ENCODE results near the gene TEP1. TPM values are rescaled to one million over a fixed set of nuclear protein-coding genes. Genes with fewer than 3 reads are reported as not detected.

Gene TEP1
- total and polyA plus RNA-seq, 2 of the 8 experiments (the other 6 are each of a cell fraction or from before 2014, with no cell fraction given), result 6.9 to 10.7 TPM

GRCh38 chr14:20377171-20377570, 36.1 kb downstream of the TEP1 start:
- FAIRE-seq (no peak), DNase-seq (ENCODE audit: low read depth in 1 of 2, low spot score in 2 of 2) (no peak)
- Histone ChIP-seq H3K23me2 (ENCODE audit: low read depth, low read length) (no peaks in the 10 kb centered on the region; the same call in 1 of the 2 replicates), H3K27ac (ENCODE audit: low read depth, low read length) (no peak overlapping the region), H3K56ac (replicated peaks; ENCODE audit: insufficient read length, low read depth, low read length) (no peak overlapping the region), H3K9ac (replicated peaks in 1 of 4; ENCODE audit: extremely low read depth in 1 of 4, low read depth in 3 of 4, low read length in 3 of 4) (no peak overlapping the region), H2AFZ (ENCODE audit: low read length) (no peak overlapping the region), H2AK5ac (ENCODE audit: low read depth, low read length) (no peak overlapping the region), H4K5ac (ENCODE audit: insufficient read length, low read depth, low read length) (no peak overlapping the region), H2BK5ac (ENCODE audit: low read depth, low read length) (no peak overlapping the region), H3K4me1 (replicated peaks in 1 of 4; ENCODE audit: control insufficient read depth in 3 of 4, insufficient read depth in 4 of 4, low read length in 3 of 4) (no peaks in the 10 kb centered on the region), H2BK15ac (ENCODE audit: low read length) (no peak overlapping the region), H3K27me3 (replicated peaks in 1 of 4; ENCODE audit: control insufficient read depth in 3 of 4, extremely low read depth in 1 of 4, insufficient read depth in 3 of 4, low read length in 3 of 4) (no peaks in the 10 kb centered on the region), H3K18ac (ENCODE audit: extremely low read depth, low read length) (no peak overlapping the region), H3K23ac (ENCODE audit: insufficient read length) (no peak overlapping the region), H3K4ac (replicated peaks; ENCODE audit: insufficient read length, low read depth, low read length) (no peak overlapping the region), H4K8ac (ENCODE audit: extremely low read depth, insufficient read depth, low read length) (no peak overlapping the region), H3K14ac (ENCODE audit: insufficient read length) (no peak overlapping the region), H3K9me3 (ENCODE audit: insufficient read depth in 2 of 2, low read depth in 1 of 2, low read length in 1 of 2) (no peaks in the 10 kb centered on the region), H4K91ac (replicated peaks; ENCODE audit: insufficient read length, low read length) (no peak overlapping the region), H3K79me1 (ENCODE audit: low read depth, low read length) (no peaks in the 10 kb centered on the region), H4K20me1 (replicated peaks in 1 of 2; ENCODE audit: control insufficient read depth in 1 of 2, insufficient read depth in 2 of 2, low read length in 2 of 2) (peaks cover 2% of the 10 kb centered on the region in 2 experiments), H3K36me3 (ENCODE audit: control insufficient read depth in 2 of 4, insufficient read depth in 4 of 4, low read length in 3 of 4) (peaks cover 2 to 19% (median 11%) of the 10 kb centered on the region in 4 experiments; a peak in 7 of 8 replicates), H3K4me2 (ENCODE audit: insufficient read depth in 1 of 2, low read depth in 2 of 2, low read length in 2 of 2) (no peak overlapping the region), H3K79me2 (ENCODE audit: control insufficient read depth in 1 of 2, insufficient read depth in 2 of 2, low read length in 2 of 2) (no peaks in the 10 kb centered on the region), H2BK20ac (ENCODE audit: low read length) (no peak overlapping the region), H2BK12ac (ENCODE audit: low read depth, low read length) (no peak overlapping the region), H3K4me3 (ENCODE audit: extremely low read depth in 1 of 4, insufficient read depth in 2 of 4, low read depth in 3 of 4, low read length in 4 of 4) (no peak overlapping the region), H2BK120ac (replicated peaks; ENCODE audit: low read depth, low read length) (no peak overlapping the region)
- 88% methylated on average over 2 of the region's 2 CpGs; no CpG with 5 or more reads in 1 of the 2 experiments for WGBS, 2 experiments (ENCODE audit: extremely low coverage in 1 of 2, insufficient coverage in 1 of 2, insufficient read length in 1 of 2, insufficient replicate concordance in 2 of 2, low coverage in 1 of 2, low lambda C conversion rate in 2 of 2, missing lambda C conversion rate in 1 of 2)
- POLR2A ChIA-PET (ENCODE audit: partially characterized antibody), result no interaction called here
- CTCF ChIA-PET (ENCODE audit: partially characterized antibody), result no interaction called here
- TF ChIP-seq RFX5 (IDR thresholded peaks at IDR 0.05; ENCODE audit: borderline replicate concordance, low read depth, low read length) (no peak), JUND (IDR thresholded peaks at IDR 0.05; ENCODE audit: low read length) (no peak), EGR1 (IDR thresholded peaks at IDR 0.05; ENCODE audit: borderline replicate concordance, low read depth, low read length) (no peak)
